Measurements from ENCODE around the gene EVX2. TPM values are rescaled to one million over a fixed set of nuclear protein-coding genes. Genes with fewer than 3 reads are reported as not detected.

Gene EVX2
- total RNA-seq, 6 experiments from 2014 or later: not detected

GRCh38 chr2:176105730-176106580 lies 22.2 kb upstream of the EVX2 start:
- TF ChIP-seq POLR2A (IDR thresholded peaks at IDR 0.05) (no peak), CTCF (IDR thresholded peaks at IDR 0.05) (no peak)
- ATAC-seq: no peak
- H3K27ac ChIP-seq: no peak overlapping the region
- intact Hi-C loops (cut with DNase I): no loop called here
- H3K4me3 ChIP-seq: no peak overlapping the region
- H3K4me1 ChIP-seq: peaks cover 0 to 8% (median 0%) of the 10 kb centered on the region in 4 donors
- no peaks in the 10 kb centered on the region for H3K36me3 ChIP-seq
- peaks cover 34 to 88% of the 10 kb centered on the region in 2 donors for H3K27me3 ChIP-seq
- DNase-seq: no peak
- 3% methylated on average over 21 of the region's 25 CpGs for WGBS (ENCODE audit: insufficient coverage, low coverage, low lambda C conversion rate, missing lambda C conversion rate)
- no peaks in the 10 kb centered on the region for H3K9me3 ChIP-seq

GRCh38 chr2:176105078-176105729 lies 21.4 kb upstream of the EVX2 start:
- Histone ChIP-seq H3K27me3 (peaks cover 34 to 88% of the 10 kb centered on the region in 2 donors), H3K9me3 (no peaks in the 10 kb centered on the region), H3K27ac (no peak overlapping the region), H3K36me3 (no peaks in the 10 kb centered on the region), H3K4me3 (no peak overlapping the region), H3K4me1 (peaks cover 0 to 8% (median 0%) of the 10 kb centered on the region in 4 donors)
- ATAC-seq: no peak
- TF ChIP-seq POLR2A (IDR thresholded peaks at IDR 0.05): no peak
- TF ChIP-seq CTCF (IDR thresholded peaks at IDR 0.05): no peak
- no peak for DNase-seq
- intact Hi-C loops (cut with DNase I): no loop called here
- WGBS (ENCODE audit: insufficient coverage, low coverage, low lambda C conversion rate, missing lambda C conversion rate): 5% methylated on average over 13 of the region's 25 CpGs

- no peak for TF ChIP-seq POLR2A (IDR thresholded peaks at IDR 0.05)
- TF ChIP-seq CTCF (IDR thresholded peaks at IDR 0.05): no peak
- DNase-seq (no peak), ATAC-seq (no peak)
- Histone ChIP-seq H3K9me3 (no peaks in the 10 kb centered on the region), H3K4me1 (peaks cover 0 to 8% (median 0%) of the 10 kb centered on the region in 4 donors), H3K27me3 (peaks cover 34 to 88% of the 10 kb centered on the region in 2 donors), H3K4me3 (no peak overlapping the region), H3K36me3 (no peaks in the 10 kb centered on the region), H3K27ac (no peak overlapping the region)
- intact Hi-C loops (cut with DNase I): no loop called here
- 3% methylated on average over 20 of the region's 56 CpGs for WGBS (ENCODE audit: insufficient coverage, low coverage, low lambda C conversion rate, missing lambda C conversion rate)
Measured at GRCh38 chr2:176104316-176105077, 20.7 kb upstream of the EVX2 start.

GRCh38 chr2:176103742-176104315 lies 20.1 kb upstream of the EVX2 start:
- 2% methylated on average over 16 of the region's 17 CpGs for WGBS (ENCODE audit: insufficient coverage, low coverage, low lambda C conversion rate, missing lambda C conversion rate)
- no peak for ATAC-seq
- no peaks in the 10 kb centered on the region for H3K9me3 ChIP-seq
- TF ChIP-seq POLR2A (IDR thresholded peaks at IDR 0.05) (no peak), CTCF (IDR thresholded peaks at IDR 0.05) (no peak)
- peaks cover 0 to 8% (median 0%) of the 10 kb centered on the region in 4 donors for H3K4me1 ChIP-seq
- H3K36me3 ChIP-seq: no peaks in the 10 kb centered on the region
- no peak for DNase-seq
- peaks cover 28 to 86% of the 10 kb centered on the region in 2 donors for H3K27me3 ChIP-seq
- no peak overlapping the region for H3K27ac ChIP-seq
- intact Hi-C loops (cut with DNase I): no loop called here
- no peak overlapping the region for H3K4me3 ChIP-seq
